ENCODE data around the gene TNS3. TPM values are rescaled to one million over a fixed set of nuclear protein-coding genes. Genes with fewer than 3 reads are reported as not detected.
A peak's percentile ranks its signal among the peaks of the same experiment; 100 is the strongest.
"Not testable (repeated sequence)": the region's sequence is repeated elsewhere in the genome, so short reads cannot be mapped to it uniquely, and the experiment has no call there.

TNS3 gene
- total and polyA plus RNA-seq, 9 of the 15 experiments (the other 6 are each of a cell fraction or from before 2014, with no cell fraction given): 0.20 TPM; not detected in 8

- ATAC-seq; H4K20me1 ChIP-seq (replicated peaks; ENCODE audit: control insufficient read depth, insufficient read depth, low read length); CTCF ChIA-PET (ENCODE audit: low intra/inter-chr PET ratio); H2AFZ ChIP-seq (ENCODE audit: low read depth, low read length); BruUV-seq (replicated peaks); intact Hi-C loops (cut with micrococcal nuclease); H3K4me3 ChIP-seq; H3K4me1 ChIP-seq (replicated peaks in 1 of 2; ENCODE audit: control insufficient read depth in 2 of 2, insufficient read depth in 2 of 2, low read length in 2 of 2); H3K9me3 ChIP-seq (replicated peaks; ENCODE audit: control insufficient read depth, insufficient read depth, low read depth, low read length); H3K27ac ChIP-seq (ENCODE audit: extremely low read depth, low read depth, low read length); H3K9ac ChIP-seq (ENCODE audit: insufficient read depth in 1 of 2, low read depth in 2 of 2, low read length in 2 of 2); DNase-seq (ENCODE audit: extremely low read depth in 1 of 4, low spot score in 3 of 4); FAIRE-seq; H3K4me2 ChIP-seq (ENCODE audit: insufficient read depth, low read length); H3K9me1 ChIP-seq (ENCODE audit: control insufficient read depth, insufficient read depth, low read length); H3K36me3 ChIP-seq (ENCODE audit: control insufficient read depth, insufficient read depth, low read length); H3K79me2 ChIP-seq (ENCODE audit: control insufficient read depth, insufficient read depth, low read length); in situ Hi-C loops (cut with MboI): not testable (repeated sequence)
- 2% methylated on average over 5 of the region's 5 CpGs for WGBS (ENCODE audit: insufficient coverage, low coverage, missing lambda C conversion rate)
- POLR2A ChIA-PET: interaction anchor here (0.6 kb wide), 1 partner anchor 221 kb away, joined by 3 read pairs; no protein-coding TSS in a partner anchor
- H3K27me3 ChIP-seq (ENCODE audit: control insufficient read depth in 2 of 2, insufficient read depth in 2 of 2, low read length in 2 of 2): peaks cover 6 to 37% of the 10 kb centered on the region in 2 experiments; a peak in 4 of 5 replicates
- TF ChIP-seq ZNF512 (tag; IDR thresholded peaks at IDR 0.05): 0 out of 2 replicates have a peak, but pooled peaks have one; percentile 2
Observed at GRCh38 chr7:47590215-47590614, 8.3 kb upstream of the TNS3 start.

- Histone ChIP-seq H4K20me1 (replicated peaks; ENCODE audit: control insufficient read depth, insufficient read depth, low read length) (no peaks in the 10 kb centered on the region; the same call in 1 of the 2 replicates), H3K79me2 (ENCODE audit: control insufficient read depth, insufficient read depth, low read length) (no peaks in the 10 kb centered on the region), H3K4me3 (no peak overlapping the region), H3K36me3 (ENCODE audit: control insufficient read depth, insufficient read depth, low read length) (no peaks in the 10 kb centered on the region), H3K9me3 (replicated peaks; ENCODE audit: control insufficient read depth, insufficient read depth, low read depth, low read length) (no peaks in the 10 kb centered on the region), H3K4me1 (replicated peaks in 1 of 2; ENCODE audit: control insufficient read depth in 2 of 2, insufficient read depth in 2 of 2, low read length in 2 of 2) (no peaks in the 10 kb centered on the region), H3K27ac (ENCODE audit: extremely low read depth, low read depth, low read length) (no peak overlapping the region), H3K9me1 (ENCODE audit: control insufficient read depth, insufficient read depth, low read length) (no peaks in the 10 kb centered on the region), H3K4me2 (ENCODE audit: insufficient read depth, low read length) (no peak overlapping the region), H3K27me3 (ENCODE audit: control insufficient read depth in 2 of 2, insufficient read depth in 2 of 2, low read length in 2 of 2) (peaks cover 6 to 42% of the 10 kb centered on the region in 2 experiments; a peak in 4 of 5 replicates), H3K9ac (ENCODE audit: insufficient read depth in 1 of 2, low read depth in 2 of 2, low read length in 2 of 2) (no peak overlapping the region), H2AFZ (ENCODE audit: low read depth, low read length) (no peak overlapping the region)
- intact Hi-C loops (cut with micrococcal nuclease): no loop called here
- in situ Hi-C loops (cut with MboI): no loop called here
- CTCF ChIA-PET (ENCODE audit: low intra/inter-chr PET ratio): no interaction called here
- FAIRE-seq (no peak), DNase-seq (ENCODE audit: extremely low read depth in 1 of 4, low spot score in 3 of 4) (no peak), ATAC-seq (no peak)
- POLR2A ChIA-PET: interaction anchor here (0.7 to 0.9 kb wide), 2 partner anchors 12 to 447 kb away, joined by 3 to 4 read pairs; partner anchors contain the start of gene C7orf57
- 1% methylated on average over 8 of the region's 8 CpGs for WGBS (ENCODE audit: insufficient coverage, low coverage, missing lambda C conversion rate)
- BruUV-seq (replicated peaks): no TSS peak
- no peak for TF ChIP-seq FUS (optimal IDR thresholded peaks at IDR 0.05; ENCODE audit: low read depth, low read length)
- TF ChIP-seq HNRNPK (IDR thresholded peaks at IDR 0.05; ENCODE audit: low read depth, low read length, poor library complexity, severe bottlenecking): no peak
- no peak for TF ChIP-seq KLF13 (tag; IDR thresholded peaks at IDR 0.05; ENCODE audit: borderline replicate concordance, low read depth)
Observed at GRCh38 chr7:47588704-47589225, 6.9 kb upstream of the TNS3 start.
